BE2C (cell line): ENCODE results near the gene ACSBG1.

Source experiments
- DNase-seq: peaks from one replicate; pipeline ENCODE4 v3.0.0-alpha.2; 2020
- H3K27me3 ChIP-seq: fragments of 250-450 bp; sonication (Bioruptor Pico); 2 replicates; pipeline ENCODE4 v1.5.1; 2020; ENCODE audit warnings: mild to moderate bottlenecking
- H3K36me3 ChIP-seq: fragments of 250-450 bp; sonication (Bioruptor Pico); 2 replicates; pipeline ENCODE4 v1.5.1; 2020; ENCODE audit warnings: mild to moderate bottlenecking
- H3K4me1 ChIP-seq: fragments of 250-450 bp; sonication (Bioruptor Pico); 2 replicates; pipeline ENCODE4 v1.5.1; 2020
- H3K4me3 ChIP-seq: 2 replicates; pipeline ENCODE4 v1.5.1; 2011; ENCODE audit warnings: low read depth, low read length
- H3K9me3 ChIP-seq: fragments of 250-450 bp; sonication (Bioruptor Pico); 2 replicates; pipeline ENCODE4 v1.5.1; 2020
- TF ChIP-seq, protein P1 (sequence below): IDR thresholded peaks from 2 replicates; pipeline ENCODE4 v1.5.1; 2012; ENCODE audit warnings: mild to moderate bottlenecking, low read depth, low read length

ACSBG1 gene

DNA sequence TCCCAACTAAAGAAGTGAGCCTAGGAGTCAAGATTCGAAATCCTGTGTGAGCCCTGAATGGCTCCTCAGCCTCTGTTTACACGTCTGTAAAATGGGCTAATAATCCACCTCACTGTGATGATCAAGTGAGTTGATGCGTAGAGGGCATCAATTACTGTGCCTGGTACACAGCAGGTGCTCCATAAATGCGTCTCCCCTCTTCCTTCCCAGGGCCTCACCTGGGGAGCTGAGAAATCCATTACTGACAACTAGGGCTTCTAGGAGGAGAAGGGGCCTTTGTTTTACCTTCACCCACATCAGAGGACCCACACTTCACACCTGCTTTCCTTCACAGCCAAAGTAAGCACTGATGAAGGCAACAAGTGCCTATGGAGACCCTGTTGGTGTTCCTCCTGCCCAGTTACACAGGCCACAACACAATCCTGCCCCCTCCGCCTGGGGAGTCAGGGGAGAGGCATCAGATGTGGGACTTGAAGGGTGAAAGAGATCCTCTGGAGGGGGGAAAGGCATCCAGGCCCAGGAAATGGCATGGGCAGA, 104.5 kb downstream of the ACSBG1 start:
- H3K9me3 ChIP-seq: no peaks in the 10 kb centered on the region
- no peaks in the 10 kb centered on the region for H3K4me1 ChIP-seq
- H3K4me3 ChIP-seq: no peak overlapping the region
- TF ChIP-seq, protein P1, sequence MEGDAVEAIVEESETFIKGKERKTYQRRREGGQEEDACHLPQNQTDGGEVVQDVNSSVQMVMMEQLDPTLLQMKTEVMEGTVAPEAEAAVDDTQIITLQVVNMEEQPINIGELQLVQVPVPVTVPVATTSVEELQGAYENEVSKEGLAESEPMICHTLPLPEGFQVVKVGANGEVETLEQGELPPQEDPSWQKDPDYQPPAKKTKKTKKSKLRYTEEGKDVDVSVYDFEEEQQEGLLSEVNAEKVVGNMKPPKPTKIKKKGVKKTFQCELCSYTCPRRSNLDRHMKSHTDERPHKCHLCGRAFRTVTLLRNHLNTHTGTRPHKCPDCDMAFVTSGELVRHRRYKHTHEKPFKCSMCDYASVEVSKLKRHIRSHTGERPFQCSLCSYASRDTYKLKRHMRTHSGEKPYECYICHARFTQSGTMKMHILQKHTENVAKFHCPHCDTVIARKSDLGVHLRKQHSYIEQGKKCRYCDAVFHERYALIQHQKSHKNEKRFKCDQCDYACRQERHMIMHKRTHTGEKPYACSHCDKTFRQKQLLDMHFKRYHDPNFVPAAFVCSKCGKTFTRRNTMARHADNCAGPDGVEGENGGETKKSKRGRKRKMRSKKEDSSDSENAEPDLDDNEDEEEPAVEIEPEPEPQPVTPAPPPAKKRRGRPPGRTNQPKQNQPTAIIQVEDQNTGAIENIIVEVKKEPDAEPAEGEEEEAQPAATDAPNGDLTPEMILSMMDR: no peak
- no peak for DNase-seq
- no peaks in the 10 kb centered on the region for H3K36me3 ChIP-seq
- H3K27me3 ChIP-seq: no peaks in the 10 kb centered on the region

DNA sequence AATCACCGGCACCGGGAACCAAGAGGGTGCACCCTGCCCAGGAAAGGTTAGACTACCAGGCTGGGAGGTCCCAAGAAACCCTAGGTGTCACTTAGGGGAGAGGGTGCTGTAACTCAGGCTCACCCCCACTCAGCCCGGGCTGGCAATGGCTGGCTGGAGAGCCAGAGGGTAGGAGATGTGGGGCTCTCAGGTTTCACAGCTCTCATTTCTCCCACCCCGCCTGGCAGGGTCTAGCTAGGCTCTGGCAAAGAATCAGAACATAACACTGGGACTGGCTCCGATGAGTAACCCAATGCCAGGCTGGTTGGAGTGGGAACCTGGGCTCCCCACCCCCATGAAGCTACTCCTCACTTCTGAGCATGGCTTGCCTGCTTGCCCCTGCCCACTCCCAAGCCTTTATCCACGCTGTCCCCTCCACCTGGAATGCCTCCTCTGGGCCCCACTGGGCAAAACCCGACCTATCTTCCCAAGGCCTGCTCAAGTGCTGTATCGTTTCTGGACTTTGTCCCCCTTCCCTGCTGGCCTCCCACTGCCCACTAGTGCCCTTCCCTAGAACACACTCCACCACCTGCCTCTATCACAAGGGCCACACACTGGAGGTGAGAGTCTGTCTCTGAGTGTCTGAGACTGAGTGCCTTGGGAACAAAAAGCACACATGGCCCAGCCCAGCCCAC, 105.2 kb downstream of the ACSBG1 start:
- DNase-seq: no peak
- H3K9me3 ChIP-seq: no peaks in the 10 kb centered on the region
- no peaks in the 10 kb centered on the region for H3K36me3 ChIP-seq
- TF ChIP-seq, protein P1: no peak
- no peaks in the 10 kb centered on the region for H3K4me1 ChIP-seq
- no peaks in the 10 kb centered on the region for H3K27me3 ChIP-seq
- no peak overlapping the region for H3K4me3 ChIP-seq

DNA sequence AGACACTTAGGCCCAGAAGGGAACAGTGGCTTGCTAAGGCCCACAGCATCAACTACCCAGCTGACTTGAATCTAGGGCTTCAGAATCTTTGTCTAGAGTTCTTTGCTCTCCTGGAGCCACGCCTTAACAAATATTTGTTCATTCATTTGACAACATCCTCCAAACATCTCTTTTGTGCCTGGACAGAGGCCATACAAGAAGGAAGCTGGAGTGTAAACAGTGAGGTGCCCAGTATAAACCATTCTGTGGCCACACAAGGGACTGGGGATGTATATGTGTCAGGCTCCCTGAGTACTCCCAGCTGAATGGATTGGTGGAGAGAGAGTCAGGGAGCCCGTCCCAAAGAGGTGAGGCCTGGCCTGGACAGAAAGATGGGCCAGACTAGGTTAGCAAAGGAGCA, 106.5 kb downstream of the ACSBG1 start:
- DNase-seq: no peak
- Histone ChIP-seq H3K9me3 (no peaks in the 10 kb centered on the region), H3K4me1 (no peaks in the 10 kb centered on the region), H3K4me3 (no peak overlapping the region), H3K36me3 (no peaks in the 10 kb centered on the region), H3K27me3 (no peaks in the 10 kb centered on the region)
- TF ChIP-seq, protein P1: no peak

DNA sequence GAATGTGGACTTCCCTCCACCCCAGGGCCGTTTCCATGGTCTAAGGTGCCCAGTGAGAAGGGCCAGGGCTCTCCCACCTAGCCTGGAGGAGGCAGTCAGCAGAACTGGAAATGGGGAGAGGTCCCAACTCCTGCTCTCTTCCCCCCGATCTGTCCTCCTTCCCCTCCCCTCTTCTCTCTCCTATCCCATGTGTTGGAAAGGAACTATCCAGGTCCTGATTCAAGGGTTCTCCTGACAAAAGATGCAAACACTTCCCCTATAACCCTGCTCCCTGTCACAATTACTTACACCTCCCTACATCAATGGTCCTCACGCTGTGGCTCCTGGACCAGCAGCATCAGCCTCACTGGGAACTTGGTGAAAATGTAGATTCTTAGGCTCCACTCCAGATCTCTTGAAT, 109.1 kb downstream of the ACSBG1 start:
- Histone ChIP-seq H3K4me1 (no peaks in the 10 kb centered on the region; the same call in 1 of the 2 replicates), H3K4me3 (no peak overlapping the region), H3K27me3 (no peaks in the 10 kb centered on the region), H3K9me3 (no peaks in the 10 kb centered on the region), H3K36me3 (no peaks in the 10 kb centered on the region)
- TF ChIP-seq, protein P1: no peak
- no peak for DNase-seq

DNA sequence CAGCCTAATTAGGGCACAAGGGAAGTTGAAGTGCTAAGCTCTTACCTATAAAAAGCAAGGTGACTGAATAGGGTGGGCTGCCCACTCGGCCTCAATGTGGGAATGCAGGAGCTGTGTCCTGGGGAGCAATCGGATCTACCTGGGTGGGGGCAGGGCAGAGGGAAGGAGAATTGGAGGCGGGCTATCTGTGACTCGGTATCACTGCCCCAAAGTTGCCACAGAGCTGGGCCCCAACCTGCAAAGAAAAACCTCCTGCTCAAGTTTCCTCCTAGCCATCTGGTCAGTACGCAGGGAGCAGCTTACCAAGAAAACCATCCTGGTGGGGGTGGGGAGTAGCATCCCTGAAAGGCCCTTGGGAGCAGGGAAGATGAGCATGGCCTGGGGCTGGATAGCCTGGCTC, 113.8 kb downstream of the ACSBG1 start:
- no peak for DNase-seq
- TF ChIP-seq, protein P1: no peak
- H3K4me1 ChIP-seq: no peaks in the 10 kb centered on the region; the same call in 1 of the 2 replicates
- no peak overlapping the region for H3K4me3 ChIP-seq
- H3K27me3 ChIP-seq: no peaks in the 10 kb centered on the region; the same call in 1 of the 2 replicates
- H3K9me3 ChIP-seq: no peaks in the 10 kb centered on the region
- H3K36me3 ChIP-seq: no peaks in the 10 kb centered on the region
